Measurements from ENCODE around the gene PAFAH2.

GRCh38 chr1:26015358-26015757, 17.5 kb upstream of the PAFAH2 start:
- TF ChIP-seq CTCF (IDR thresholded peaks at IDR 0.05) (no peak), POLR2A (IDR thresholded peaks at IDR 0.05) (no peak), EP300 (IDR thresholded peaks at IDR 0.05) (peak in 1 of 2 donors; percentile 61)
